WTC11 (cell line): ENCODE data around the gene KRTAP10-4. TPM values are rescaled to one million over a fixed set of nuclear protein-coding genes. Genes with fewer than 3 reads are reported as not detected.

ENCODE experiments used
- ATAC-seq: fragments of 200-7000 bp; cut with Tn5 transposase; 2 replicates; pipeline ENCODE4 v1.10.0; 2021; ENCODE audit warnings: mild to moderate bottlenecking, moderate library complexity
- CTCF ChIA-PET: fragments of 300-600 bp; sonication (Branson Sonifier 250); formaldehyde crosslinking; loops from one replicate; lab custom pipeline; 2021; ENCODE audit warnings: antibody characterized with exemption; lab: Charles Lee
- POLR2A ChIA-PET: fragments of 350-600 bp; sonication (Branson Sonifier 250); formaldehyde crosslinking; loops from one replicate; lab custom pipeline; 2021; ENCODE audit warnings: antibody characterized with exemption; lab: Charles Lee
- DNase-seq: peaks from one replicate; pipeline ENCODE4 v3.0.0; 2021; ENCODE audit warnings: low spot score
- H3K27ac Mint-ChIP-seq: 2 replicates; pipeline ENCODE4 v1.8.0; 2021; ENCODE audit warnings: mixed read lengths
- H3K27me3 Mint-ChIP-seq: 2 replicates; pipeline ENCODE4 v1.8.0; 2021; ENCODE audit warnings: low read depth, mild to moderate bottlenecking, moderate library complexity, mixed read lengths
- H3K36me3 Mint-ChIP-seq: 2 replicates; pipeline ENCODE4 v1.8.0; 2021; ENCODE audit warnings: mixed read lengths
- H3K4me1 Mint-ChIP-seq: 2 replicates; pipeline ENCODE4 v1.8.0; 2022; ENCODE audit warnings: mixed read lengths
- H3K4me3 Mint-ChIP-seq: 2 replicates; pipeline ENCODE4 v1.8.0; 2021; ENCODE audit warnings: mild to moderate bottlenecking, moderate library complexity, mixed read lengths
- H3K9me3 Mint-ChIP-seq: 2 replicates; pipeline ENCODE4 v1.8.0; 2021; ENCODE audit warnings: mixed read lengths
- CBFB ChIP-seq: sonication (generic); formaldehyde crosslinking; IDR thresholded peaks from 2 replicates; pipeline ENCODE4 v1.8.1; 2022; ENCODE audit warnings: mild to moderate bottlenecking, low read depth, missing genetic modification reagents
- CREB1 ChIP-seq: sonication (generic); formaldehyde crosslinking; IDR thresholded peaks from 2 replicates; pipeline ENCODE4 v1.8.0; 2023; ENCODE audit warnings: mild to moderate bottlenecking, missing genetic modification reagents
- EMX1 ChIP-seq: fragments of 250-450 bp; sonication (Bioruptor Pico); IDR thresholded peaks from 2 replicates; pipeline ENCODE4 v1.8.0; 2021; ENCODE audit warnings: mild to moderate bottlenecking
- ESRRA ChIP-seq: sonication (generic); formaldehyde crosslinking; IDR thresholded peaks from 2 replicates; pipeline ENCODE4 v1.8.1; 2022; ENCODE audit warnings: mild to moderate bottlenecking, missing genetic modification reagents, borderline replicate concordance
- FOXJ3 ChIP-seq: sonication (generic); formaldehyde crosslinking; IDR thresholded peaks from 2 replicates; pipeline ENCODE4 v1.9.0; 2021; ENCODE audit warnings: missing genetic modification reagents, mild to moderate bottlenecking, borderline replicate concordance
- FOXP1 ChIP-seq: sonication (generic); formaldehyde crosslinking; IDR thresholded peaks from 2 replicates; pipeline ENCODE4 v1.8.0; 2022; ENCODE audit warnings: missing genetic modification reagents, mild to moderate bottlenecking, moderate library complexity, borderline replicate concordance
- GRHL2 ChIP-seq: fragments of 250-450 bp; sonication (Bioruptor Pico); IDR thresholded peaks from 2 replicates; pipeline ENCODE4 v1.8.0; 2022; ENCODE audit warnings: mild to moderate bottlenecking, moderate library complexity; ENCODE audit not compliant: insufficient replicate concordance, severe bottlenecking
- HMGA2 ChIP-seq: fragments of 250-450 bp; sonication (Bioruptor Pico); IDR thresholded peaks from 2 replicates; pipeline ENCODE4 v1.4.0; 2021; ENCODE audit warnings: mild to moderate bottlenecking, moderate library complexity
- IRF2 ChIP-seq: sonication (generic); formaldehyde crosslinking; IDR thresholded peaks from 2 replicates; pipeline ENCODE4 v1.8.0; 2022; ENCODE audit warnings: low read depth, missing genetic modification reagents, borderline replicate concordance
- JUN ChIP-seq: sonication (generic); formaldehyde crosslinking; IDR thresholded peaks from 2 replicates; pipeline ENCODE4 v1.8.0; 2023; ENCODE audit warnings: mild to moderate bottlenecking, missing genetic modification reagents
- KAT7 ChIP-seq: sonication (generic); formaldehyde crosslinking; IDR thresholded peaks from 2 replicates; pipeline ENCODE4 v1.8.1; 2023; ENCODE audit warnings: missing genetic modification reagents, mild to moderate bottlenecking, borderline replicate concordance
- MYBL2 ChIP-seq: sonication (generic); formaldehyde crosslinking; IDR thresholded peaks from 2 replicates; pipeline ENCODE4 v1.8.1; 2023; ENCODE audit warnings: mild to moderate bottlenecking, moderate library complexity, missing genetic modification reagents
- NFYB ChIP-seq: sonication (generic); formaldehyde crosslinking; conservative IDR thresholded peaks from 2 replicates; pipeline ENCODE4 v1.8.0; 2022; ENCODE audit warnings: low read depth, missing genetic modification reagents
- NR2C2 ChIP-seq: sonication (generic); formaldehyde crosslinking; IDR thresholded peaks from 2 replicates; pipeline ENCODE4 v1.8.0; 2022; ENCODE audit warnings: mild to moderate bottlenecking, missing genetic modification reagents
- RORB ChIP-seq: fragments of 250-450 bp; sonication (Bioruptor Pico); IDR thresholded peaks from 2 replicates; pipeline ENCODE4 v1.9.0; 2021; ENCODE audit warnings: mild to moderate bottlenecking
- SMAD3 ChIP-seq: sonication (generic); formaldehyde crosslinking; IDR thresholded peaks from 2 replicates; pipeline ENCODE4 v1.8.0; 2022; ENCODE audit warnings: missing genetic modification reagents, mild to moderate bottlenecking, borderline replicate concordance
- TEAD4 ChIP-seq: sonication (generic); formaldehyde crosslinking; IDR thresholded peaks from 2 replicates; pipeline ENCODE4 v1.8.0; 2022; ENCODE audit warnings: mild to moderate bottlenecking, missing genetic modification reagents
- ZNF121 ChIP-seq: sonication (generic); formaldehyde crosslinking; IDR thresholded peaks from 2 replicates; pipeline ENCODE4 v1.8.0; 2023; ENCODE audit warnings: missing genetic modification reagents
- ZNF396 ChIP-seq: fragments of 250-450 bp; sonication (Bioruptor Pico); IDR thresholded peaks from 2 replicates; pipeline ENCODE4 v1.8.0; 2021; ENCODE audit warnings: mild to moderate bottlenecking, moderate library complexity, borderline replicate concordance
- total RNA-seq: library from RNA; stranded (reverse); gene quantifications from 3 replicates; pipeline ENCODE4 v1.2.3, GENCODE V29; 2021
- TF ChIP-seq, protein P1 (sequence below): sonication (generic); formaldehyde crosslinking; IDR thresholded peaks from 2 replicates; pipeline ENCODE4 v1.8.1; 2023; ENCODE audit warnings: mild to moderate bottlenecking, missing genetic modification reagents, moderate library complexity
- TF ChIP-seq, protein P2 (sequence below): sonication (generic); formaldehyde crosslinking; IDR thresholded peaks from 2 replicates; pipeline ENCODE4 v1.8.0; 2022; ENCODE audit warnings: mild to moderate bottlenecking, missing genetic modification reagents
- TF ChIP-seq, protein P3 (sequence below): sonication (generic); formaldehyde crosslinking; IDR thresholded peaks from 2 replicates; pipeline ENCODE4 v1.8.0; 2023; ENCODE audit warnings: mild to moderate bottlenecking, missing genetic modification reagents
- TF ChIP-seq, protein P4 (sequence below): fragments of 250-450 bp; sonication (Bioruptor Pico); IDR thresholded peaks from 2 replicates; pipeline ENCODE4 v1.9.0; 2021; ENCODE audit warnings: mild to moderate bottlenecking
- TF ChIP-seq, protein P5 (sequence below): sonication (generic); formaldehyde crosslinking; IDR thresholded peaks from 2 replicates; pipeline ENCODE4 v1.8.1; 2022; ENCODE audit warnings: mild to moderate bottlenecking, moderate library complexity, missing genetic modification reagents

KRTAP10-4 gene
- total RNA-seq, 1 experiment from 2014 or later: not detected

DNA sequence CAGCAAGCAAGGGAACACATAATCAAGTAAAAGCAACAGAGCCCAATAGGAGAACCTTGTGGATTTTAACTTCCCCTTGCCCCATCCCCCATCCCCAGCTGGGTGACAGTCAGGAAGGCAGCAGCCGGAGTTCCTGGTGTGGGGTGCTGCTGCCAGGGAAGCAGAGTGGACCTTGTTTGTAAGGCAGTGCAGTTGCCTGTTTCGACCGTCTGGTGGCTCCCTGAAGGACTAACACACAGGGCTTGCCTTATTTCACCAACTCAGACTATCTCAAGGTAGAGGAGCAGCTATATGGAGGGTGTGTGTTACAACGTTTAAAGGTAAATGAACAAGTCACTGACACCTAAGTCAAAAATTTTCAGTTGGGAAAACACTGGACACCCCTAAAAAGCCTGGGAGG lies 45.0 kb downstream of the KRTAP10-4 start (continued):
- TF ChIP-seq KAT7 (no peak), TEAD4 (no peak), FOXP1 (CRISPR knock-in tag) (no peak), ZNF396 (CRISPR knock-in tag) (no peak), EMX1 (CRISPR knock-in tag) (no peak)
- TF ChIP-seq, protein P1, sequence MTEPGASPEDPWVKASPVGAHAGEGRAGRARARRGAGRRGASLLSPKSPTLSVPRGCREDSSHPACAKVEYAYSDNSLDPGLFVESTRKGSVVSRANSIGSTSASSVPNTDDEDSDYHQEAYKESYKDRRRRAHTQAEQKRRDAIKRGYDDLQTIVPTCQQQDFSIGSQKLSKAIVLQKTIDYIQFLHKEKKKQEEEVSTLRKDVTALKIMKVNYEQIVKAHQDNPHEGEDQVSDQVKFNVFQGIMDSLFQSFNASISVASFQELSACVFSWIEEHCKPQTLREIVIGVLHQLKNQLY (CRISPR knock-in tag): no peak
- TF ChIP-seq, all 79 proteins: peak for 0

DNA sequence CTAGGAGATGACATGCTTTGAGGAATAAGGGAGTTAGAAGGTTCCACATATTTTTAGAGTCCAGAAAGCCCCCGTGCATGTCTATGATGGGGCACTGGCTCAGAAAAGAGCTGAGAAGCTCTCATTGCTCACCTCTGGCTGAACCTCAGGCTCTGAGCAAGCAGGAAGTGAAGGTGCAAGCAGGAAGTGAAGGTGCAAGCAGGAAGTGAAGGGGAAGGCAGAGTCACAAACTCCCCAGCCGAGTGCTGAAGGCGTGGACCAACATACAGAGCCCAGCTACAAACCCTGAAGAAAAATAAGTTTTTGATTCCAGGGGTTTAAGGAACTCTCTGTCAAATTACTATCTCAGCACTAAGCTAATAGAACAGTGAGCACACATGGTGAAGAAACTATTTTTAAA lies 45.4 kb downstream of the KRTAP10-4 start:
- Mint-ChIP-seq H3K27ac (no peak overlapping the region), H3K27me3 (peaks cover 2% of the 10 kb centered on the region; the same call in 1 of the 2 replicates), H3K4me3 (no peak overlapping the region), H3K9me3 (peaks cover 51% of the 10 kb centered on the region), H3K36me3 (peaks cover 37% of the 10 kb centered on the region), H3K4me1 (peaks cover 31% of the 10 kb centered on the region)
- TF ChIP-seq, protein P1 (CRISPR knock-in tag): no peak
- TF ChIP-seq SMAD3 (CRISPR knock-in tag): no peak
- no peak for TF ChIP-seq CBFB (CRISPR knock-in tag)
- no peak for TF ChIP-seq MYBL2 (CRISPR knock-in tag)
- TF ChIP-seq ZNF121: no peak
- TF ChIP-seq CREB1 (CRISPR knock-in tag): no peak
- TF ChIP-seq, protein P2, sequence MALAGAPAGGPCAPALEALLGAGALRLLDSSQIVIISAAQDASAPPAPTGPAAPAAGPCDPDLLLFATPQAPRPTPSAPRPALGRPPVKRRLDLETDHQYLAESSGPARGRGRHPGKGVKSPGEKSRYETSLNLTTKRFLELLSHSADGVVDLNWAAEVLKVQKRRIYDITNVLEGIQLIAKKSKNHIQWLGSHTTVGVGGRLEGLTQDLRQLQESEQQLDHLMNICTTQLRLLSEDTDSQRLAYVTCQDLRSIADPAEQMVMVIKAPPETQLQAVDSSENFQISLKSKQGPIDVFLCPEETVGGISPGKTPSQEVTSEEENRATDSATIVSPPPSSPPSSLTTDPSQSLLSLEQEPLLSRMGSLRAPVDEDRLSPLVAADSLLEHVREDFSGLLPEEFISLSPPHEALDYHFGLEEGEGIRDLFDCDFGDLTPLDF: no peak
- TF ChIP-seq, protein P3, sequence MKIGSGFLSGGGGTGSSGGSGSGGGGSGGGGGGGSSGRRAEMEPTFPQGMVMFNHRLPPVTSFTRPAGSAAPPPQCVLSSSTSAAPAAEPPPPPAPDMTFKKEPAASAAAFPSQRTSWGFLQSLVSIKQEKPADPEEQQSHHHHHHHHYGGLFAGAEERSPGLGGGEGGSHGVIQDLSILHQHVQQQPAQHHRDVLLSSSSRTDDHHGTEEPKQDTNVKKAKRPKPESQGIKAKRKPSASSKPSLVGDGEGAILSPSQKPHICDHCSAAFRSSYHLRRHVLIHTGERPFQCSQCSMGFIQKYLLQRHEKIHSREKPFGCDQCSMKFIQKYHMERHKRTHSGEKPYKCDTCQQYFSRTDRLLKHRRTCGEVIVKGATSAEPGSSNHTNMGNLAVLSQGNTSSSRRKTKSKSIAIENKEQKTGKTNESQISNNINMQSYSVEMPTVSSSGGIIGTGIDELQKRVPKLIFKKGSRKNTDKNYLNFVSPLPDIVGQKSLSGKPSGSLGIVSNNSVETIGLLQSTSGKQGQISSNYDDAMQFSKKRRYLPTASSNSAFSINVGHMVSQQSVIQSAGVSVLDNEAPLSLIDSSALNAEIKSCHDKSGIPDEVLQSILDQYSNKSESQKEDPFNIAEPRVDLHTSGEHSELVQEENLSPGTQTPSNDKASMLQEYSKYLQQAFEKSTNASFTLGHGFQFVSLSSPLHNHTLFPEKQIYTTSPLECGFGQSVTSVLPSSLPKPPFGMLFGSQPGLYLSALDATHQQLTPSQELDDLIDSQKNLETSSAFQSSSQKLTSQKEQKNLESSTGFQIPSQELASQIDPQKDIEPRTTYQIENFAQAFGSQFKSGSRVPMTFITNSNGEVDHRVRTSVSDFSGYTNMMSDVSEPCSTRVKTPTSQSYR: no peak
- no peak for TF ChIP-seq FOXJ3
- TF ChIP-seq HMGA2 (CRISPR knock-in tag): no peak
- no peak for TF ChIP-seq ESRRA
- no peak for TF ChIP-seq IRF2 (CRISPR knock-in tag)
- no peak for TF ChIP-seq NR2C2 (CRISPR knock-in tag)
- no peak for TF ChIP-seq GRHL2
- TF ChIP-seq JUN (CRISPR knock-in tag): no peak
- TF ChIP-seq, protein P4, sequence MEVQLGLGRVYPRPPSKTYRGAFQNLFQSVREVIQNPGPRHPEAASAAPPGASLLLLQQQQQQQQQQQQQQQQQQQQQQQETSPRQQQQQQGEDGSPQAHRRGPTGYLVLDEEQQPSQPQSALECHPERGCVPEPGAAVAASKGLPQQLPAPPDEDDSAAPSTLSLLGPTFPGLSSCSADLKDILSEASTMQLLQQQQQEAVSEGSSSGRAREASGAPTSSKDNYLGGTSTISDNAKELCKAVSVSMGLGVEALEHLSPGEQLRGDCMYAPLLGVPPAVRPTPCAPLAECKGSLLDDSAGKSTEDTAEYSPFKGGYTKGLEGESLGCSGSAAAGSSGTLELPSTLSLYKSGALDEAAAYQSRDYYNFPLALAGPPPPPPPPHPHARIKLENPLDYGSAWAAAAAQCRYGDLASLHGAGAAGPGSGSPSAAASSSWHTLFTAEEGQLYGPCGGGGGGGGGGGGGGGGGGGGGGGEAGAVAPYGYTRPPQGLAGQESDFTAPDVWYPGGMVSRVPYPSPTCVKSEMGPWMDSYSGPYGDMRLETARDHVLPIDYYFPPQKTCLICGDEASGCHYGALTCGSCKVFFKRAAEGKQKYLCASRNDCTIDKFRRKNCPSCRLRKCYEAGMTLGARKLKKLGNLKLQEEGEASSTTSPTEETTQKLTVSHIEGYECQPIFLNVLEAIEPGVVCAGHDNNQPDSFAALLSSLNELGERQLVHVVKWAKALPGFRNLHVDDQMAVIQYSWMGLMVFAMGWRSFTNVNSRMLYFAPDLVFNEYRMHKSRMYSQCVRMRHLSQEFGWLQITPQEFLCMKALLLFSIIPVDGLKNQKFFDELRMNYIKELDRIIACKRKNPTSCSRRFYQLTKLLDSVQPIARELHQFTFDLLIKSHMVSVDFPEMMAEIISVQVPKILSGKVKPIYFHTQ (CRISPR knock-in tag): no peak
- TF ChIP-seq NFYB (CRISPR knock-in tag): no peak
- TF ChIP-seq, protein P5, sequence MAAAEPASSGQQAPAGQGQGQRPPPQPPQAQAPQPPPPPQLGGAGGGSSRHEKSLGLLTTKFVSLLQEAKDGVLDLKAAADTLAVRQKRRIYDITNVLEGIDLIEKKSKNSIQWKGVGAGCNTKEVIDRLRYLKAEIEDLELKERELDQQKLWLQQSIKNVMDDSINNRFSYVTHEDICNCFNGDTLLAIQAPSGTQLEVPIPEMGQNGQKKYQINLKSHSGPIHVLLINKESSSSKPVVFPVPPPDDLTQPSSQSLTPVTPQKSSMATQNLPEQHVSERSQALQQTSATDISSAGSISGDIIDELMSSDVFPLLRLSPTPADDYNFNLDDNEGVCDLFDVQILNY (CRISPR knock-in tag): no peak
- no peak for TF ChIP-seq RORB (CRISPR knock-in tag)
- no peak for DNase-seq
- POLR2A ChIA-PET: interaction anchor here (0.6 kb wide), 1 partner anchor 220 kb away, joined by 3 read pairs; no protein-coding TSS in a partner anchor
- CTCF ChIA-PET: interaction anchor here (0.8 to 3.6 kb wide), 10 partner anchors 8 to 182 kb away, joined by 3 to 16 read pairs (median 4); partner anchors contain the start of genes KRTAP10-12, KRTAP10-5, KRTAP10-9 and TSPEAR
- no peak for ATAC-seq
